H1 (cell line): ENCODE results near the gene NADK. TPM values are rescaled to one million over a fixed set of nuclear protein-coding genes. Genes with fewer than 3 reads are reported as not detected.

Source experiments
- CTCF ChIA-PET: fragments of 300-600 bp; sonication (Branson Sonifier 250); formaldehyde crosslinking; loops from one replicate; lab custom pipeline; 2021; ENCODE audit not compliant: partially characterized antibody; lab: Charles Lee
- POLR2A ChIA-PET: fragments of 300-600 bp; sonication (Branson Sonifier 250); formaldehyde crosslinking; loops from one replicate; lab custom pipeline; 2021; ENCODE audit warnings: inconsistent platforms; ENCODE audit not compliant: partially characterized antibody; lab: Charles Lee
- DNase-seq, 2 experiments: peaks; one replicate each; pipeline versions ENCODE4 v3.0.0 to v3.0.0-alpha.2; 2010 to 2022; ENCODE audit warnings: low spot score in 2 of 2, low read depth in 1 of 2, mixed read lengths in 1 of 2
- FAIRE-seq: peaks from 2 replicates; lab custom pipeline; 2011; peaks lifted over from hg19 to GRCh38; lab: Jason Lieb, UNC
- H2AFZ ChIP-seq: 2 replicates; pipeline ENCODE4 v1.8.1; 2012; ENCODE audit warnings: low read length, inconsistent platforms
- H2AK5ac ChIP-seq: 2 replicates; pipeline ENCODE4 v1.6.1; 2013; ENCODE audit warnings: low read depth, low read length
- H2BK120ac ChIP-seq: replicated peaks from 2 replicates; pipeline ENCODE3; 2013; ENCODE audit warnings: low read depth, low read length, inconsistent platforms
- H2BK12ac ChIP-seq: 2 replicates; pipeline ENCODE4 v1.6.1; 2013; ENCODE audit warnings: low read depth, low read length
- H2BK15ac ChIP-seq: 2 replicates; pipeline ENCODE4 v1.6.1; 2013; ENCODE audit warnings: low read length
- H2BK20ac ChIP-seq: 2 replicates; pipeline ENCODE4 v1.6.1; 2013; ENCODE audit warnings: low read length
- H2BK5ac ChIP-seq: 2 replicates; pipeline ENCODE4 v1.6.1; 2013; ENCODE audit warnings: low read depth, low read length
- H3K14ac ChIP-seq: 2 replicates; pipeline ENCODE4 v1.6.1; 2013; ENCODE audit warnings: inconsistent platforms; ENCODE audit not compliant: insufficient read length
- H3K18ac ChIP-seq: 2 replicates; pipeline ENCODE4 v1.6.1; 2013; ENCODE audit warnings: low read length; ENCODE audit errors: extremely low read depth
- H3K23ac ChIP-seq: 2 replicates; pipeline ENCODE4 v1.6.1; 2013; ENCODE audit warnings: inconsistent platforms; ENCODE audit not compliant: insufficient read length
- H3K23me2 ChIP-seq: 2 replicates; pipeline ENCODE4 v1.6.1; 2013; ENCODE audit warnings: low read depth, low read length
- H3K27ac ChIP-seq: 2 replicates; pipeline ENCODE4 v1.6.1; 2011; ENCODE audit warnings: low read depth, low read length, inconsistent platforms
- H3K27me3 ChIP-seq, 4 experiments: replicated peaks in 1 of 4; 1 replicate in 1 of 4; 2 replicates in 3 of 4; pipeline versions ENCODE4 v1.6.1 to v1.8.1; 2011 to 2013; ENCODE audit warnings: low read length in 3 of 4, mild to moderate bottlenecking in 3 of 4, inconsistent platforms in 2 of 4, mixed read lengths in 2 of 4, moderate library complexity in 1 of 4; ENCODE audit not compliant: control insufficient read depth in 3 of 4, insufficient read depth in 3 of 4; ENCODE audit errors: extremely low read depth in 1 of 4
- H3K36me3 ChIP-seq, 4 experiments: 2 replicates each; pipeline versions ENCODE4 v1.6.1 to v1.8.1; 2011 to 2013; ENCODE audit warnings: mild to moderate bottlenecking in 4 of 4, low read length in 3 of 4, moderate library complexity in 2 of 4, control low read depth in 1 of 4, inconsistent platforms in 1 of 4; ENCODE audit not compliant: insufficient read depth in 4 of 4, control insufficient read depth in 2 of 4
- H3K4ac ChIP-seq: replicated peaks from 2 replicates; pipeline ENCODE3; 2013; ENCODE audit warnings: low read length, low read depth, mixed read lengths, inconsistent platforms; ENCODE audit not compliant: insufficient read length
- H3K4me1 ChIP-seq, 4 experiments: replicated peaks in 1 of 4; 1 replicate in 1 of 4; 2 replicates in 3 of 4; pipeline versions ENCODE4 v1.6.1 to v1.8.1; 2011 to 2013; ENCODE audit warnings: low read length in 3 of 4, inconsistent platforms in 2 of 4, mixed read lengths in 1 of 4; ENCODE audit not compliant: insufficient read depth in 4 of 4, control insufficient read depth in 3 of 4
- H3K4me2 ChIP-seq, 2 experiments: 2 replicates each; pipeline versions ENCODE4 v1.6.1 to v1.8.1; 2011 to 2013; ENCODE audit warnings: low read depth in 2 of 2, low read length in 2 of 2, control low read depth in 1 of 2, inconsistent platforms in 1 of 2, mild to moderate bottlenecking in 1 of 2; ENCODE audit not compliant: insufficient read depth in 1 of 2
- H3K4me3 ChIP-seq, 4 experiments: fragments of 200-600, 300-600 bp in 1 of 4; sonication (generic), shearing (Covaris generic), sonication (Bioruptor Twin) in 1 of 4; 2 replicates each; pipeline versions ENCODE4 v1.5.1 to v1.8.1; 2011 to 2016; ENCODE audit warnings: low read length in 4 of 4, low read depth in 3 of 4, control low read depth in 2 of 4, inconsistent platforms in 2 of 4, mild to moderate bottlenecking in 2 of 4, mixed read lengths in 1 of 4, moderate library complexity in 1 of 4; ENCODE audit not compliant: insufficient read depth in 2 of 4; ENCODE audit errors: extremely low read depth in 1 of 4
- H3K56ac ChIP-seq: replicated peaks from 2 replicates; pipeline ENCODE3; 2013; ENCODE audit warnings: low read depth, mild to moderate bottlenecking, mixed read lengths, low read length, inconsistent platforms; ENCODE audit not compliant: insufficient read length
- H3K79me1 ChIP-seq: 2 replicates; pipeline ENCODE4 v1.6.1; 2013; ENCODE audit warnings: low read depth, low read length, control low read depth
- H3K79me2 ChIP-seq, 2 experiments: 2 replicates each; pipeline versions ENCODE4 v1.6.1 to v1.8.1; 2012 to 2013; ENCODE audit warnings: low read length in 2 of 2, mild to moderate bottlenecking in 2 of 2, inconsistent platforms in 1 of 2; ENCODE audit not compliant: insufficient read depth in 2 of 2, control insufficient read depth in 1 of 2
- H3K9ac ChIP-seq, 4 experiments: replicated peaks in 1 of 4; 1 replicate in 1 of 4; 2 replicates in 3 of 4; pipeline versions ENCODE4 v1.6.1 to v1.8.1; 2011 to 2013; ENCODE audit warnings: low read depth in 3 of 4, low read length in 3 of 4, control low read depth in 2 of 4, mild to moderate bottlenecking in 2 of 4, moderate library complexity in 2 of 4, inconsistent platforms in 1 of 4; ENCODE audit errors: extremely low read depth in 1 of 4
- H3K9me3 ChIP-seq, 2 experiments: 2 replicates each; pipeline versions ENCODE4 v1.6.1 to v1.8.1; 2012 to 2013; ENCODE audit warnings: mild to moderate bottlenecking in 2 of 2, moderate library complexity in 2 of 2, control low read depth in 1 of 2, inconsistent platforms in 1 of 2, low read depth in 1 of 2, low read length in 1 of 2, mixed read lengths in 1 of 2; ENCODE audit not compliant: insufficient read depth in 2 of 2
- H4K20me1 ChIP-seq, 2 experiments: replicated peaks in 1 of 2; 2 replicates each; pipeline versions ENCODE3 to v1.8.1; 2011 to 2013; ENCODE audit warnings: inconsistent platforms in 2 of 2, low read length in 2 of 2, mild to moderate bottlenecking in 1 of 2; ENCODE audit not compliant: insufficient read depth in 2 of 2, control insufficient read depth in 1 of 2
- H4K5ac ChIP-seq: 2 replicates; pipeline ENCODE4 v1.6.1; 2013; ENCODE audit warnings: low read length, low read depth, mixed read lengths, inconsistent platforms; ENCODE audit not compliant: insufficient read length
- H4K8ac ChIP-seq: 2 replicates; pipeline ENCODE4 v1.8.0; 2013; ENCODE audit warnings: mild to moderate bottlenecking, moderate library complexity, low read length, inconsistent platforms; ENCODE audit not compliant: insufficient read depth; ENCODE audit errors: extremely low read depth
- H4K91ac ChIP-seq: replicated peaks from 2 replicates; pipeline ENCODE3; 2013; ENCODE audit warnings: low read length, mixed read lengths, inconsistent platforms; ENCODE audit not compliant: insufficient read length
- BCL11A ChIP-seq, 2 experiments: IDR thresholded peaks; one replicate each; pipeline ENCODE4 v1.6.1; 2011; ENCODE audit warnings: low read depth in 2 of 2, low read length in 2 of 2, mild to moderate bottlenecking in 2 of 2
- CBX5 ChIP-seq: fragments of 300-800, 300-1000 bp; sonication (generic); IDR thresholded peaks from 2 replicates; pipeline ENCODE4 v1.7.1; 2016; ENCODE audit warnings: antibody characterized with exemption, low read length, low read depth
- CHD2 ChIP-seq: IDR thresholded peaks from 2 replicates; pipeline ENCODE4 v1.6.1; 2012; ENCODE audit warnings: low read length, improper control_type of control experiment
- HDAC2 ChIP-seq, 2 experiments: fragments of 300-600 bp in 1 of 2; sonication (generic) in 1 of 2; IDR thresholded peaks; 2 replicates each; pipeline ENCODE4 v1.6.1; 2011 to 2012; ENCODE audit warnings: low read depth in 2 of 2, low read length in 2 of 2, mild to moderate bottlenecking in 2 of 2, moderate library complexity in 2 of 2, borderline replicate concordance in 1 of 2, inconsistent platforms in 1 of 2
- JUND ChIP-seq: IDR thresholded peaks from 2 replicates; pipeline ENCODE4 v1.6.1; 2011; ENCODE audit warnings: mild to moderate bottlenecking, improper control_type of control experiment, low read length
- MAX ChIP-seq: IDR thresholded peaks from 2 replicates; pipeline ENCODE4 v1.6.1; 2012; ENCODE audit warnings: inconsistent platforms
- POLR2AphosphoS5 ChIP-seq: IDR thresholded peaks from 2 replicates; pipeline ENCODE4 v1.6.1; 2011; ENCODE audit warnings: low read depth, low read length
- RXRA ChIP-seq: IDR thresholded peaks from 2 replicates; pipeline ENCODE4 v1.6.1; 2011; ENCODE audit warnings: low read depth, mild to moderate bottlenecking, low read length, moderate library complexity; ENCODE audit not compliant: insufficient read depth
- SIN3A ChIP-seq, 2 experiments: IDR thresholded peaks in 1 of 2; conservative IDR thresholded peaks in 1 of 2; 2 replicates each; pipeline ENCODE4 v1.6.1; 2011 to 2012; ENCODE audit warnings: low read length in 2 of 2, improper control_type of control experiment in 1 of 2, low read depth in 1 of 2, mild to moderate bottlenecking in 1 of 2
- SP4 ChIP-seq: IDR thresholded peaks from 2 replicates; pipeline ENCODE4 v1.6.1; 2012; ENCODE audit warnings: low read length, inconsistent platforms
- TAF1 ChIP-seq: IDR thresholded peaks from 2 replicates; pipeline ENCODE4 v1.6.1; 2011; ENCODE audit warnings: mild to moderate bottlenecking, low read depth, low read length
- WGBS, 2 experiments: shearing (Covaris generic) in 1 of 2; methylation state at CpG; one replicate each; pipeline versions ENCODE4 v1.1.6 to v1.1.7; 2013 to 2015; ENCODE audit warnings: low lambda C conversion rate in 2 of 2, mixed read lengths in 2 of 2, inconsistent platforms in 1 of 2, low coverage in 1 of 2, missing lambda C conversion rate in 1 of 2; ENCODE audit not compliant: insufficient replicate concordance in 2 of 2, insufficient coverage in 1 of 2, insufficient read length in 1 of 2; ENCODE audit errors: extremely low coverage in 1 of 2, missing lambda C conversion rate in 1 of 2; 5-methylcytosine and 5-hydroxymethylcytosine counted together
- polyA plus RNA-seq, 7 experiments: library from polyadenylated mRNA; depleted of rRNA in 3 of 7; stranded (reverse) in 5 of 7; unstranded in 2 of 7; fragments of >200 nt in 5 of 7; fragments of 200-250 nt in 2 of 7; gene quantifications; 1 replicate in 5 of 7; 2 replicates in 1 of 7; 4 replicates in 1 of 7; pipeline versions ENCODE4 v1.2.1 to v1.2.3, GENCODE V29; 2011 to 2013; ENCODE audit warnings: missing spikeins in 2 of 7, mixed read lengths in 2 of 7
- total RNA-seq: library from RNA; stranded (reverse); fragmentation: NEBNext Ultra II Directional; extraction: Animal tissue kit (Norgen Biotek cat#: 25700); gene quantifications from 2 replicates; pipeline ENCODE4 v1.2.1, GENCODE V29; 2021

Gene NADK
- total and polyA plus RNA-seq, 2 of the 8 experiments (the other 6 are each of a cell fraction or from before 2014, with no cell fraction given), result 78.0 to 89.7 TPM

- Histone ChIP-seq H3K27ac (no peak overlapping the region; the same call in 1 of the 2 replicates), H3K36me3 (peaks cover 34 to 69% (median 51%) of the 10 kb centered on the region in 4 experiments), H3K23me2 (no peaks in the 10 kb centered on the region), H3K23ac (no peak overlapping the region), H2BK12ac (no peak overlapping the region), H3K9me3 (no peaks in the 10 kb centered on the region), H4K8ac (no peak overlapping the region), H3K4me3 (no peak overlapping the region), H3K4me2 (no peak overlapping the region), H3K27me3 (no peaks in the 10 kb centered on the region), H3K56ac (no peak overlapping the region), H2BK5ac (no peak overlapping the region), H3K4ac (no peak overlapping the region), H3K14ac (no peak overlapping the region), H3K4me1 (no peaks in the 10 kb centered on the region), H3K79me1 (peaks cover 15% of the 10 kb centered on the region), H4K20me1 (peaks cover 16 to 20% of the 10 kb centered on the region in 2 experiments), H4K5ac (no peak overlapping the region), H2BK15ac (no peak overlapping the region)
- DNase-seq (no peak), FAIRE-seq (no peak)
- 90% methylated on average over 17 of the region's 17 CpGs; no CpG with 5 or more reads in 1 of the 2 experiments for WGBS, 2 experiments
- TF ChIP-seq CHD2, result no peak
- no peak for TF ChIP-seq JUND
- TF ChIP-seq SP4, result no peak
- TF ChIP-seq SIN3A (conservative IDR thresholded peaks at IDR 0.05 in 1 of 2, IDR thresholded peaks at IDR 0.05 in 1 of 2; ENCODE audit: low read depth in 1 of 2, low read length in 2 of 2), result no peak
- TF ChIP-seq HDAC2 (IDR thresholded peaks at IDR 0.05; ENCODE audit: borderline replicate concordance in 1 of 2, low read depth in 2 of 2, low read length in 2 of 2), result no peak
- TF ChIP-seq RXRA, result no peak
- TF ChIP-seq TAF1, result no peak
- no peak for TF ChIP-seq MAX
- no peak for TF ChIP-seq CBX5
- TF ChIP-seq POLR2AphosphoS5, result no peak
- no peak for TF ChIP-seq BCL11A (IDR thresholded peaks at IDR 0.05; ENCODE audit: low read depth in 2 of 2, low read length in 2 of 2)
- TF ChIP-seq, all 59 proteins: peak for 0
- no peak overlapping the region for H3K18ac ChIP-seq
- no peak overlapping the region for H2AK5ac ChIP-seq
- H3K9ac ChIP-seq, result no peak overlapping the region
- no peak overlapping the region for H4K91ac ChIP-seq
- CTCF ChIA-PET, result interaction anchor here (0.9 to 1.0 kb wide), 3 partner anchors 35 to 112 kb away, joined by 3 read pairs; no protein-coding TSS in a partner anchor
- no peak overlapping the region for H2BK120ac ChIP-seq
- H2BK20ac ChIP-seq, result no peak overlapping the region
- H3K79me2 ChIP-seq, result peaks cover 0 to 7% of the 10 kb centered on the region in 2 experiments; a peak in 1 of 4 replicates
- no peak overlapping the region for H2AFZ ChIP-seq
- POLR2A ChIA-PET, result interaction anchor here (1.0 kb wide), 1 partner anchor 11 kb away, joined by 5 read pairs; no protein-coding TSS in a partner anchor
Observed at GRCh38 chr1:1793481-1794244, 15.4 kb upstream of the NADK start.
